GM10847 (cell line): ENCODE measurements around the gene XYLT1.

Experiments
- POLR2A ChIP-seq: IDR thresholded peaks from 2 replicates; pipeline ENCODE4 v1.6.1; 2011; ENCODE audit not compliant: insufficient read length; ENCODE audit errors: extremely low read depth

The XYLT1 gene

GRCh38 chr16:17448640-17449638 lies 21.8 kb downstream of the XYLT1 start:
- no peak for TF ChIP-seq POLR2A

- TF ChIP-seq POLR2A: no peak
These were observed 23.6 kb downstream of the XYLT1 start for GRCh38 chr16:17447101-17447569.

- TF ChIP-seq POLR2A: no peak
These were observed 24.1 kb downstream of the XYLT1 start for GRCh38 chr16:17446661-17447060.

- TF ChIP-seq POLR2A: no peak
These were observed 25.3 kb downstream of the XYLT1 start for GRCh38 chr16:17445421-17445820.

GRCh38 chr16:17444658-17445057 lies 26.1 kb downstream of the XYLT1 start:
- no peak for TF ChIP-seq POLR2A

- no peak for TF ChIP-seq POLR2A
These were observed 30.6 kb downstream of the XYLT1 start for GRCh38 chr16:17440131-17440530.

GRCh38 chr16:17439580-17439979 lies 31.2 kb downstream of the XYLT1 start:
- no peak for TF ChIP-seq POLR2A

GRCh38 chr16:17437981-17438380 lies 32.8 kb downstream of the XYLT1 start:
- TF ChIP-seq POLR2A: no peak

- TF ChIP-seq POLR2A: no peak
These were observed 33.5 kb downstream of the XYLT1 start for GRCh38 chr16:17437127-17437720.

- TF ChIP-seq POLR2A: no peak
These were observed 35.4 kb downstream of the XYLT1 start for GRCh38 chr16:17435318-17435717.

GRCh38 chr16:17433577-17434451 lies 36.9 kb downstream of the XYLT1 start:
- no peak for TF ChIP-seq POLR2A

- TF ChIP-seq POLR2A: no peak
These were observed 37.7 kb downstream of the XYLT1 start for GRCh38 chr16:17432901-17433576.

GRCh38 chr16:17431968-17432625 lies 38.7 kb downstream of the XYLT1 start:
- no peak for TF ChIP-seq POLR2A

- TF ChIP-seq POLR2A: no peak
These were observed 39.7 kb downstream of the XYLT1 start for GRCh38 chr16:17431012-17431411.

GRCh38 chr16:17426451-17426850 lies 44.3 kb downstream of the XYLT1 start:
- no peak for TF ChIP-seq POLR2A

GRCh38 chr16:17424771-17425170 lies 46.0 kb downstream of the XYLT1 start:
- no peak for TF ChIP-seq POLR2A
